Vagina (tissue), 2 donors: ENCODE data around the gene ATP5F1E.

ENCODE experiments used
- CTCF ChIP-seq, 3 experiments: fragments of 450-650 bp in 2 of 3; fragments of 200-600 bp in 1 of 3; sonication (generic) in 1 of 3; IDR thresholded peaks; one replicate each; pipeline ENCODE4 v1.5.1; 2017 to 2019; ENCODE audit warnings: antibody characterized with exemption in 3 of 3, mild to moderate bottlenecking in 2 of 3, moderate library complexity in 2 of 3
- POLR2A ChIP-seq, 2 donors: fragments of 450-650 bp; IDR thresholded peaks; one replicate each; pipeline ENCODE4 v1.6.1; 2017; ENCODE audit warnings: antibody characterized with exemption in 2 of 2, mild to moderate bottlenecking in 2 of 2, moderate library complexity in 2 of 2
- POLR2AphosphoS5 ChIP-seq, 2 donors: sonication (generic); formaldehyde crosslinking; IDR thresholded peaks; one replicate each; pipeline ENCODE4 v1.9.0; 2017; ENCODE audit warnings: antibody characterized with exemption in 2 of 2, mild to moderate bottlenecking in 2 of 2, low read depth in 1 of 2; ENCODE audit not compliant: insufficient read depth in 1 of 2

- TF ChIP-seq POLR2A (IDR thresholded peaks at IDR 0.05) (no peak), CTCF (IDR thresholded peaks at IDR 0.05) (no peak), POLR2AphosphoS5 (IDR thresholded peaks at IDR 0.05; ENCODE audit: insufficient read depth in 1 of 2, low read depth in 1 of 2) (no peak)
Measured at GRCh38 chr20:59077705-59078104, 45.6 kb upstream of the ATP5F1E start.
